Measurements from ENCODE around the gene CTNNA3. TPM values are rescaled to one million over a fixed set of nuclear protein-coding genes. Genes with fewer than 3 reads are reported as not detected.

The CTNNA3 gene
- total and polyA plus RNA-seq, 2 donors (not counting 3 experiments of a cell fraction or from before 2014, with no cell fraction given) = not detected

DNA sequence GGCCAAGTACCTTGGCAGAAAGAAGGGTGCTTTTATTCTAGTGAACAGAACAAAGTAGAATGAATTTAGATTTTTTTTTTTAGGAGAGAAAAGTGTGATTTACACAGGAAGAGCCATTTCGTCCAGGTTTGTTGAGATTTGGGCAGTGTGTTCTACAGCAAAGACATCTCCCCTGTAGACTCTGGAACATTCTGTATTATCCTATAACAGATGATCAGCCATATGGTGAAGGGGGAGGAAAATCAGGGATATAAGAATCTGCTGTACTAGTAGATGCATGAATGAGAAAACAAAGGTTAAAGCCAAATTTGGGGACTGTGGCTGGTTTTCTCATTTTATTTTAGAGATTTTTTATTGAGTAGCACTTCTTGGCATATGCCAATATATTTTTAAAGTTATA, 1223.8 kb downstream of the CTNNA3 start:
- dilution Hi-C loops (cut with MboI; ENCODE audit: extremely low pct_ligation_motif_present, low sequenced_read_pairs) = no loop called here
- Histone ChIP-seq H2AFZ (ENCODE audit: low read depth, low read length) (no peak overlapping the region), H3K9me1 (replicated peaks; ENCODE audit: control insufficient read depth, extremely low read depth, insufficient read depth, low read length) (no peaks in the 10 kb centered on the region), H3K36me3 (ENCODE audit: control insufficient read depth in 2 of 2, extremely low read depth in 1 of 2, insufficient read depth in 2 of 2, low read length in 2 of 2) (no peaks in the 10 kb centered on the region), H3K27me3 (ENCODE audit: control insufficient read depth in 2 of 2, insufficient read depth in 2 of 2, low read length in 2 of 2) (no peaks in the 10 kb centered on the region), H3K9me3 (replicated peaks; ENCODE audit: control insufficient read depth, insufficient read depth, low read length) (no peaks in the 10 kb centered on the region), H3K9ac (replicated peaks; ENCODE audit: extremely low read depth, insufficient read depth, low read length) (no peak overlapping the region), H3K4me2 (ENCODE audit: insufficient read depth, low read length) (no peak overlapping the region), H3K27ac (ENCODE audit: insufficient read depth, low read depth, low read length) (no peak overlapping the region), H4K20me1 (replicated peaks; ENCODE audit: control insufficient read depth, extremely low read depth, insufficient read depth, low read length) (no peaks in the 10 kb centered on the region), H3K79me2 (ENCODE audit: control insufficient read depth, insufficient read depth, low read length) (no peaks in the 10 kb centered on the region), H3K4me1 (ENCODE audit: control insufficient read depth, extremely low read depth, insufficient read depth, low read length) (no peaks in the 10 kb centered on the region), H3K4me3 (replicated peaks in 1 of 3; ENCODE audit: insufficient read depth in 1 of 3, low read depth in 1 of 3, low read length in 3 of 3) (no peak overlapping the region)
- TF ChIP-seq POLR2A (IDR thresholded peaks at IDR 0.05; ENCODE audit: low read depth, low read length) (no peak), GATA2 (IDR thresholded peaks at IDR 0.05; ENCODE audit: insufficient read depth, insufficient read length, low read depth, low read length) (no peak), EZH2 (IDR thresholded peaks at IDR 0.05; ENCODE audit: borderline replicate concordance, low read depth, low read length, severe bottlenecking) (no peak), POLR2AphosphoS5 (IDR thresholded peaks at IDR 0.05; ENCODE audit: insufficient read depth, low read depth, low read length) (no peak), JUN (IDR thresholded peaks at IDR 0.05; ENCODE audit: borderline replicate concordance, insufficient read depth, insufficient read length, low read depth) (no peak), MYC (IDR thresholded peaks at IDR 0.05; ENCODE audit: low read depth, low read length) (no peak), CTCF (IDR thresholded peaks at IDR 0.05; ENCODE audit: extremely low read depth in 1 of 2, insufficient read depth in 1 of 2, low read depth in 1 of 2, low read length in 2 of 2) (no peak), FOS (IDR thresholded peaks at IDR 0.05; ENCODE audit: borderline replicate concordance, insufficient read depth, low read length) (no peak)
- TF ChIP-seq, protein P1, sequence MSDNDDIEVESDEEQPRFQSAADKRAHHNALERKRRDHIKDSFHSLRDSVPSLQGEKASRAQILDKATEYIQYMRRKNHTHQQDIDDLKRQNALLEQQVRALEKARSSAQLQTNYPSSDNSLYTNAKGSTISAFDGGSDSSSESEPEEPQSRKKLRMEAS (IDR thresholded peaks at IDR 0.05; ENCODE audit: insufficient read depth, insufficient read length) = no peak
- POLR2A ChIA-PET = no interaction called here
- no peak for FAIRE-seq
- no TSS peak for BruUV-seq (replicated peaks)
- CTCF ChIA-PET = no interaction called here
- no peak for DNase-seq (ENCODE audit: low read depth, low spot score)
- intact Hi-C loops (cut with micrococcal nuclease) = no loop called here
